Measurements from ENCODE around the gene SINHCAF.

The SINHCAF gene

DNA sequence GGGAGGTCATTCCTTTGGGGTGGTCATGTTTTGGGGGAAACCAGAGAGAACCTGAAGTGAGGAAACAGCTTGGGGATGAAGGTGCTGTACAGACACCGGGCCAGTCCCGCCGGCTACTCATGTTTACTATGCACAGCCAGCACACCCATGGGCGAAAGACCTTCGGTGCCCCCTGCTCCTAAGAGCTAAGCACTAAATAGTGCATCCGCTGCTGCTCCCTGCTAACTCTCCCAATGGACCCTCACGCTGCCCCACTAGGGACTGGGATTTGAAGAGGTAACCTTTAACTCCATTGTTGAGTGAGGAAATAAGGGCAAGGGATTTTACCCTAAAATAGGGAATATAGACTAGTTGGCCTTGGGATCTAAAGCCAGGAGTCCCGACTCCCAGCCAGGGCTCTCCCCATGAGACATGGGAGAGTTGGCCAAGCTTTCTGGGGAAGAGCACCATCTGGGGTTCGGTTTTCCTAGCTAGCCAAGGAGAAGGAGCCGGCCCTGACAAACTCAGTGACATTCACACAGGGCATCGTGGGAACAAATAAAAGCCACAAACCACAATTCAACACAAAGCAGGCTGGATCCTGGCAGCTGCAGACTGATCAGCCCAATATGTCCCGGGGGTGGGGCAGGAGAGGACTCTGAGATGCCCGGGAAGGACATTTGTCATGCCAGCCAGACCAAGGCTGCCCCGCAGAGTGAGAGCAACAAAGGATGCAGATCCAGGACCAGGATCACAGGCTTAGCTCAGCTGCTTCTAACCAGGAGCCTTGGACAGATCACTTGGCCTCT lies 91.7 kb downstream of the SINHCAF start:
- DNase-seq (ENCODE audit: low read depth in 2 of 2), result no peak

DNA sequence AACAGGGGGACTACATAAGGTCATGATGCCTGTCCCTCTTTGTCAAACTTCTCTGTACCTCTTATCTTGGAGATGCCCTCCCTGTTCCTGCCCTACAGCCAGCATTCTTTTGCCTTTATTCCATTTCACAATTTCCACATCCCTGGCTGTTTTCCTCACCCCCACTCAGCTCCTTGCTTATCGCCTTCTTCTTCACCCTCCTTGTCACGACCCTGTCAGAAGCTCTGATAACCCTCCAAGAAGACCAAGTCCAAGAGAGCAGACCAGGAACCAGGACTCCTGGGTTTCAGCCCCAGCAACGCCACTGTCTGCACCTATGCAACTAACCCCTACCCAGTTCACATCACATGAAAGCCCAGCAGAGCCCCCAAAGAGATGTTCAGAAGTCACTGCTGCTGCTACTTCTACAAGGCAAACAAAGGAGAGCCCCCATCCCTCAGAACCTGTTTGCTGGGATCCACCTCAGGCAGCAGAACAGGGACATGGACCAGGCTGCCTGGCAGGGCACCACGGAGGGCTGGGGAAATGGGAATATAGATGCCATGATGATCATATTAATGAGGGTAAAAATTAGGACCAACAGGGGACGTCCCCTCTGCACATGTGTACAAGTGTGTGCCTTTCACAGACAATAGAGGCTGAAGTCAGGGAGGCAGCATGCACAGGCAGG lies 92.8 kb downstream of the SINHCAF start:
- no peak for DNase-seq (ENCODE audit: low read depth in 2 of 2)

DNA sequence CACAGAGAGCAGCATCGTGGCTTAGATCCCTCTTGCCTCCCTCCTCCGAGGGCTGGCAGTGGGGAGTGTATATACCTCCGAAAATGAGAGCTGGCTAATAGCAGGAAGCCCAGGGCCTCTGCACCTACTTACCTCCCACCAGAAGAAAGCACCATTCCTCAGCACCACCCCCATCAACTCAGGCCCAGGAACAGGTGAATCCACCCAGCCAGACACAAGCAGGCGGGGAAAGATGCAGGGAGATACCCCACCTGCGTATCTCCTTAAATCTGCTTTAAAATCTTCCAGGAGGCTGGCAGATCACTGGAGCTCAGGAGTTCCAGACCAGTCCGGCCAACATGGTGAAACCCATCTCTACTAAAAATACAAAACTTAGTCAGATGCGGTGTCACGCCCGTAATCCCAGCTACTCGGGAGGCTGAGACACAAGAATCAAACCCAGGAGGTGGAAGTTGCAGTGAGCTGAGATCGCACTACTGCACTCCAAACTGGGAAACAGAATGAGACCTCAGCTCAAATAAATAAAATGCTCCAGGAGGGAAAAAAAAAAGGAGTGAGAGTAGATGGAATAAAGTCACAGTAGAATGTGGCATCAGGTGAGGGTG lies 93.5 kb downstream of the SINHCAF start:
- no peak for DNase-seq (ENCODE audit: low read depth in 2 of 2)

DNA sequence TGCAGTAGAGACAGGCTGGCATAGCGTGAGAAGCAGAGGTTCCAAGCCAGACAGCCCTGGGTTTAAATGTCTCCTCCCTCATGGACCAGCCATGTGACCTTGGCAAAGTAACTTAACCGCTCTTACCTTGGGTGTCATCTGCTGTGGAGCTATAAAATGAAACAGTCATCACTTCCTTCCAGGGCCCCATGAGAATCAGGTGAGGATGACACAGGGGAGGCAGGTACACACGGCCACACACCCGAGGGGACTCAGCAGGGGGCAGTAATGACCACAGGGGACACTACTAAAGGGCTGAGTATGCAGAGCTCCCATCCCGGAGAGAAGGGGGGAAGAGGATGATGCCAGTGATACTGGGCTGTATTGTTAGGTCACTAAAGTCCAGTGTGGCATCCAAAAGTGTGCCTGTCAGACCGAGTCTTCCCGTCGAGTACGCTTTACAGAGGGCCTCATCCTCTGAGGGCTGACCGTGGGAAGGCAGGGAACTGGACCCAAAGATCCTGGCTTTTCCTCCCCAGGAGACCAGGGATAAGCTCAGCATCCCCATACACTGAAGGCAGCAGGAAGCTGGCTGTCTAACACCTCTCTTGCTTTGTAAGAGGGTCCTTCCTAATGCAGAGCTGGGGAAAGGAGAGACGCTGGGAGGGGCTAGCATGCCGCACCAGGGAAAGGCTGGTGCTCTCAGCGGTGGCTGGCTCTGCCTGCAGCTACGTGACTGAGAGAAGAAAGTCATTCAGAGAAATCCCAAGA lies 94.2 kb downstream of the SINHCAF start:
- no peak for DNase-seq (ENCODE audit: low read depth in 2 of 2)

All from stimulated activated CD4-positive, alpha-beta T cell treated with anti-CD3 and anti-CD28 coated beads, Interleukin-1b, Interleukin-23, amount 100 ng/mL, for 4 hours (primary cell).